Measurements from ENCODE around the gene EEFSEC. TPM values are rescaled to one million over a fixed set of nuclear protein-coding genes. Genes with fewer than 3 reads are reported as not detected.

The EEFSEC gene
- total and polyA plus RNA-seq, 2 experiments from 2014 or later, result 4.9 to 18.7 TPM

DNA sequence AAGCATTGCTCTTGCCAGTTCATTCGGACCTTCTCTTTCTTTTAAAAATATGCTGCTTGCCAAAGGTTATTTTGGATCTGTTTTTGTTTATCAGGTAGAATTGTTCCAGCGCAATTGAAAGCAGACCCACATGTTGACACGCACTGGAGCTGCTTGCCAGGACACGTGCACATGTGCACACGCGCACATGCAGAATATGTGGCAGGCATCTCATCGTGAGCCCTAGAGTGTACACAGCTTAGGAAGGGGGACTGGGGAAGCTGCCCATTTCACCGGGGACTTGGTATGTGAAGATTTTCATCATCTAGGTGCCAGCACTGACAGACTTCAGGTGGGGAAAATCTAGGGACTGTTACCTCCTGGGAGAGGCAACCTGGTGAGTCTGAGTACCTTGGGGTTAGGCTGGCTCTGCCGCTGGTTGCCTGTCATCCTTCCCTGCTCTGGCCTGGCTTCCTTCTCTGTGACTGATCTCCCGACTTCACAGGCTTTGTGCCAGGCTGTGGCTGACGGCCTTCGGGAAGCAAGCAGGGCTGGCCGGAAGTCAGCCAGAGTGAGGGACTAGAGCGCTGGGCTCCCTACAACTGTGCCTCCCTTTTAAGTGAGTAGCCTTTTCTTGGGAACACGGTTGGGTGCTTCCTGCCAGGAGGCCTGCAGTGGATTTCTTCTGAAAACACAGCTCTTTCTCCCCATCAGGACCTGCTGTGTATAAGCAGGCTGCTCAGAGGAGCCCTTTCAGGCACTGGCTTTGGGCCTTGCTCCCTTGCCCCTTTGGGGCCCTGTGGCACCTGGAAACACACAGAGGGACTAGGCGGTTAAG, 129.3 kb downstream of the EEFSEC start:
- H2AFZ ChIP-seq, result peak overlapping the region; percentile 61
- no peaks in the 10 kb centered on the region for H3K9me3 ChIP-seq (ENCODE audit: low read depth)
- H3K9me2 ChIP-seq (ENCODE audit: insufficient read depth), result no peaks in the 10 kb centered on the region
- no peaks in the 10 kb centered on the region for H3K36me3 ChIP-seq (ENCODE audit: low read depth)
- peak; percentile 82 for DNase-seq
- 0 out of 2 replicates have a peak, but pooled peaks cover 7% of the 10 kb centered on the region for H3F3A ChIP-seq (ENCODE audit: insufficient read depth)
- no peak overlapping the region for H3K4me2 ChIP-seq (ENCODE audit: unreplicated experiment)
- H3K79me2 ChIP-seq (ENCODE audit: insufficient read depth), result no peaks in the 10 kb centered on the region
- TF ChIP-seq EZH2phosphoT487 (IDR thresholded peaks at IDR 0.05; ENCODE audit: insufficient read depth, low read depth) (no peak), EZH2 (IDR thresholded peaks at IDR 0.05; ENCODE audit: insufficient read depth, poor library complexity, severe bottlenecking) (no peak)
- H3K4me3 ChIP-seq, result no peak overlapping the region
- H3K27me3 ChIP-seq (replicated peaks; ENCODE audit: insufficient read depth), result no peaks in the 10 kb centered on the region
- WGBS, 2 experiments (ENCODE audit: low coverage in 1 of 2, low lambda C conversion rate in 2 of 2, missing lambda C conversion rate in 2 of 2), result 26 to 27% methylated on average over 15 to 16 of the region's 16 CpGs
- H3K27ac ChIP-seq, result 0 out of 2 replicates have a peak overlapping the region, but pooled peaks have one; percentile 3
- no peak overlapping the region for H3K9ac ChIP-seq
- H4K20me1 ChIP-seq (ENCODE audit: insufficient read depth), result no peaks in the 10 kb centered on the region
- H3K4me1 ChIP-seq (ENCODE audit: insufficient read depth), result peaks cover 22% of the 10 kb centered on the region
- in situ Hi-C loops (cut with MboI), result no loop called here

DNA sequence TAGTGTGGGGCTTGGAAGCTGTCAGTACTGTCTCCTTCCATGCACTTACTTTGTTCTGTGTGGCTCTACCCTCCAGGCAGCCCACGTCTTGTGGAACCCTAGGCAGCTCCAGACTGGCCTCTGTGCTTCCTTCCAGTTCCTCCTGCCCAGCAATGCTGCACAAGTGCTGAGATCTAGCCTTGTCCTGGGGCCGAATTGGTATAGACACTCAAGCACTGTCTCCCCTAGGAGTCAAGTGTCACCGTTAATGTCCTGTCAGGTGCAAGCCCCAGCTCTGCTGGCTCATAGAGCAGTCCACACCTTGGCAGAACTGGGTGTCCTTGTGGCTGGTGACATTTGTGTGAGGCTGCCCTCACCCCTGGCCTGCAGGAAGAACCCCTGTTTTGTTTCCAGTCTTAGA, 130.1 kb downstream of the EEFSEC start:
- no peak overlapping the region for H3K4me2 ChIP-seq (ENCODE audit: unreplicated experiment)
- TF ChIP-seq EZH2phosphoT487 (IDR thresholded peaks at IDR 0.05; ENCODE audit: insufficient read depth, low read depth) (no peak), EZH2 (IDR thresholded peaks at IDR 0.05; ENCODE audit: insufficient read depth, poor library complexity, severe bottlenecking) (no peak)
- H4K20me1 ChIP-seq (ENCODE audit: insufficient read depth), result no peaks in the 10 kb centered on the region
- H3K36me3 ChIP-seq (ENCODE audit: low read depth), result no peaks in the 10 kb centered on the region
- H3K4me1 ChIP-seq (ENCODE audit: insufficient read depth), result peaks cover 21% of the 10 kb centered on the region
- H3K4me3 ChIP-seq, result no peak overlapping the region
- no peaks in the 10 kb centered on the region for H3K9me2 ChIP-seq (ENCODE audit: insufficient read depth)
- DNase-seq, result no peak
- H3K27me3 ChIP-seq (replicated peaks; ENCODE audit: insufficient read depth), result no peaks in the 10 kb centered on the region
- no peak overlapping the region for H2AFZ ChIP-seq
- in situ Hi-C loops (cut with MboI), result no loop called here
- H3K27ac ChIP-seq, result no peak overlapping the region
- H3K9ac ChIP-seq, result no peak overlapping the region
- H3K9me3 ChIP-seq (ENCODE audit: low read depth), result no peaks in the 10 kb centered on the region
- WGBS, 2 experiments (ENCODE audit: low coverage in 1 of 2, low lambda C conversion rate in 2 of 2, missing lambda C conversion rate in 2 of 2), result 92 to 97% methylated on average over 3 of the region's 3 CpGs
- H3K79me2 ChIP-seq (ENCODE audit: insufficient read depth), result no peaks in the 10 kb centered on the region
- H3F3A ChIP-seq (ENCODE audit: insufficient read depth), result 0 out of 2 replicates have a peak, but pooled peaks cover 4% of the 10 kb centered on the region

DNA sequence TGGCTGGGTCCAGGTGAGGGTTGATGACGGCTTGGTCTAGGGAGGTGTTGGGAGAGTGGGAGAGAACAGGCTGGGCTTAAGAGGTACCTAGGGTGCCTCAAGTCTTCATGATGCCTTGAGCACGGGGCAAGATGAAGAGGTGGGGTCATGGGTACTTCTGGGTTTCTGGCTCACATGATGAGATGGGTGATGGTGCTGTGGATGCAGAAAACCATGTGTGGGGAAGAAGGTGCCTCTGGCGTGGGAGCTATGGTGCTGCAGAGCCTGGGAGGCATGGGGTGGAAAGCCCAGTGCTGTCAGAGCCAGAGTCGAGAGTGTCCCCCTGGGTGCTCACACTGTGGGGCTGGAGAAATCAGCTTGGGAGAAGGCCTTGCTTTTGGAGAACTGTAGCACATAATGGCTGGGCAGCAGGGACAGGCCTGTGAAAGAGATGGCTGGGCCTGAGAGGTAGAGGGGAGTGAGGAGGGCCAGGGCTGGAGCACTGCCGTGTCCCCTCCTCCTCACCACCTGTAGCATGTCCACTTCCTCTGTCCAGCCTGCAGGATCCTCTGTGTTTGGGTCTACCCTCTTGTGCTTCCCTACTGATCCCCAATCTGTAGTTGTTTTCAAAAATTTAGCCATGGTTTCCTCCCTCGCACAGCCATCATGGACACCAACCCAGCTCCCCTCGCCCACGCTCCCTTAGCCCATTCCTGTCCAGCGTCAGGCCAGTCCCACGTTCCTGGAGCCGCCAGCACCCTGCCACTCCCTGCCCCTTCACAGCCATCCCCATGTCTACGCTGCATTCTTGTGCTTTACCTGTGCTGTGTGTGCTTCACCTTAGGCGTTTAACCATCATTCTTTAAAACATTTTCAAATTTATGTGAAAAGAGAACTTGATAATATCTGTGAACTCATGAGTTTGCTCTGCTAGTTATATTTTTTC, 132.0 kb downstream of the EEFSEC start:
- no peaks in the 10 kb centered on the region for H3K9me2 ChIP-seq (ENCODE audit: insufficient read depth)
- no peak overlapping the region for H3K27ac ChIP-seq
- H3K4me2 ChIP-seq (ENCODE audit: unreplicated experiment), result no peak overlapping the region
- peaks cover 11% of the 10 kb centered on the region for H3K4me1 ChIP-seq (ENCODE audit: insufficient read depth)
- in situ Hi-C loops (cut with MboI), result no loop called here
- no peak overlapping the region for H3K9ac ChIP-seq
- no peaks in the 10 kb centered on the region for H4K20me1 ChIP-seq (ENCODE audit: insufficient read depth)
- H3K9me3 ChIP-seq (ENCODE audit: low read depth), result no peaks in the 10 kb centered on the region
- no peaks in the 10 kb centered on the region for H3K36me3 ChIP-seq (ENCODE audit: low read depth)
- H3K27me3 ChIP-seq (replicated peaks; ENCODE audit: insufficient read depth), result no peaks in the 10 kb centered on the region
- H3K4me3 ChIP-seq, result no peak overlapping the region
- DNase-seq, result no peak
- H3F3A ChIP-seq (ENCODE audit: insufficient read depth), result no peaks in the 10 kb centered on the region
- H2AFZ ChIP-seq, result no peak overlapping the region
- WGBS, 2 experiments (ENCODE audit: low coverage in 1 of 2, low lambda C conversion rate in 2 of 2, missing lambda C conversion rate in 2 of 2), result 97% methylated on average over 12 to 13 of the region's 13 CpGs
- TF ChIP-seq EZH2 (IDR thresholded peaks at IDR 0.05; ENCODE audit: insufficient read depth, poor library complexity, severe bottlenecking) (no peak), EZH2phosphoT487 (IDR thresholded peaks at IDR 0.05; ENCODE audit: insufficient read depth, low read depth) (no peak)
- H3K79me2 ChIP-seq (ENCODE audit: insufficient read depth), result no peaks in the 10 kb centered on the region

DNA sequence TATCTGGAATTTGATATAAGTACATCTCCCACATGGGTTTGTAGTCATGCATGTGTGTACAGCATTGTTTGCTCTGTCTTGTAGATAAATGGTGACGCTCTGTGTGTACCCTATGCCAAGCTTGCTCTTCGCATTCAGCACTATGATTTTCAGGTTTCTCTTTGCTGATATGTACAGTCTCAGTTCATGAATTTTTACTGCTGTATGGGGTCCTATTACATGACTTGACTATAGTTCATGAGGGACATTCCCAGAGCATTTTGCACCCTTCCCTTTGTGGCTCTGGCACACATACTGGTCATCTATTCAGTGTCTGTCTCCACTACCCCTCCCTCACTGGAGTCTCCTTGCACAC, 132.7 kb downstream of the EEFSEC start:
- Histone ChIP-seq H3K4me2 (ENCODE audit: unreplicated experiment) (no peak overlapping the region), H3K27ac (no peak overlapping the region), H3K27me3 (replicated peaks; ENCODE audit: insufficient read depth) (no peaks in the 10 kb centered on the region), H3F3A (ENCODE audit: insufficient read depth) (no peaks in the 10 kb centered on the region), H3K9me2 (ENCODE audit: insufficient read depth) (no peaks in the 10 kb centered on the region), H3K4me3 (no peak overlapping the region), H2AFZ (no peak overlapping the region), H3K4me1 (ENCODE audit: insufficient read depth) (peaks cover 11% of the 10 kb centered on the region), H3K9ac (no peak overlapping the region), H3K36me3 (ENCODE audit: low read depth) (no peaks in the 10 kb centered on the region), H4K20me1 (ENCODE audit: insufficient read depth) (no peaks in the 10 kb centered on the region), H3K79me2 (ENCODE audit: insufficient read depth) (no peaks in the 10 kb centered on the region), H3K9me3 (ENCODE audit: low read depth) (no peaks in the 10 kb centered on the region)
- 98% methylated on average over 2 of the region's 2 CpGs for WGBS, 2 experiments (ENCODE audit: low coverage in 1 of 2, low lambda C conversion rate in 2 of 2, missing lambda C conversion rate in 2 of 2)
- in situ Hi-C loops (cut with MboI), result no loop called here
- no peak for DNase-seq
- TF ChIP-seq EZH2phosphoT487 (IDR thresholded peaks at IDR 0.05; ENCODE audit: insufficient read depth, low read depth) (no peak), EZH2 (IDR thresholded peaks at IDR 0.05; ENCODE audit: insufficient read depth, poor library complexity, severe bottlenecking) (no peak)

All from GM23248 (cell line).